RWPE1 (cell line): ENCODE data around the gene LARGE1.

ENCODE experiments used
- CTCF ChIA-PET: fragments of 350-600 bp; sonication (Branson Sonifier 250); formaldehyde crosslinking; extraction: SDS; loops from one replicate; lab custom pipeline; 2021; lab: Yijun Ruan, JAX
- POLR2A ChIA-PET: fragments of 400-600 bp; formaldehyde crosslinking; extraction: SDS; loops from one replicate; lab custom pipeline; 2020; ENCODE audit warnings: antibody characterized with exemption; ENCODE audit not compliant: low non-redundant PET; lab: Yijun Ruan, JAX
- DNase-seq: peaks from one replicate; pipeline ENCODE4 v3.0.0; 2012; ENCODE audit warnings: low spot score
- H3K27ac ChIP-seq: fragments of 450-650 bp; 2 replicates; pipeline ENCODE4 v1.5.1; 2017
- TF ChIP-seq, protein P1 (sequence below): fragments of 450-650 bp; conservative IDR thresholded peaks from 2 replicates; pipeline ENCODE4 v1.5.1; 2017; ENCODE audit warnings: low read depth, mild to moderate bottlenecking

The LARGE1 gene

DNA sequence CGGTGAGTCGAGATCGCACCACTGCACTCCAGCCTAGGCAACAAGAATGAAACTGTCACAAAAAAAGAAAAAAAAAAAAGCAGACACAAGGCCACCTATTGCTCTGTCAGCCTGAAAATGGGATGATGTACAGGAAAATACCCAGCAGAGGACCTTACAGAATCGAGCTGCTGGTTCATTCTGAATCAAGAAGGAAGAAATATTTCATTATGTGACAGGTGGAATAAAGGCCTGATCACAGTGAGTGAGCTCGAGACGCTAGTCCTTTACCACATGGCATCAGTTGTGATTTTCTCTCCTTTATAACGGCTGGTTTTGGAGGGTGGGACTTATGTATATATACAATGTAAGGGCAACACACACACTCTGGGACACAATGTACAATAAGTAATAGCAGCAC, 340.0 kb downstream of the LARGE1 start:
- TF ChIP-seq, protein P1, sequence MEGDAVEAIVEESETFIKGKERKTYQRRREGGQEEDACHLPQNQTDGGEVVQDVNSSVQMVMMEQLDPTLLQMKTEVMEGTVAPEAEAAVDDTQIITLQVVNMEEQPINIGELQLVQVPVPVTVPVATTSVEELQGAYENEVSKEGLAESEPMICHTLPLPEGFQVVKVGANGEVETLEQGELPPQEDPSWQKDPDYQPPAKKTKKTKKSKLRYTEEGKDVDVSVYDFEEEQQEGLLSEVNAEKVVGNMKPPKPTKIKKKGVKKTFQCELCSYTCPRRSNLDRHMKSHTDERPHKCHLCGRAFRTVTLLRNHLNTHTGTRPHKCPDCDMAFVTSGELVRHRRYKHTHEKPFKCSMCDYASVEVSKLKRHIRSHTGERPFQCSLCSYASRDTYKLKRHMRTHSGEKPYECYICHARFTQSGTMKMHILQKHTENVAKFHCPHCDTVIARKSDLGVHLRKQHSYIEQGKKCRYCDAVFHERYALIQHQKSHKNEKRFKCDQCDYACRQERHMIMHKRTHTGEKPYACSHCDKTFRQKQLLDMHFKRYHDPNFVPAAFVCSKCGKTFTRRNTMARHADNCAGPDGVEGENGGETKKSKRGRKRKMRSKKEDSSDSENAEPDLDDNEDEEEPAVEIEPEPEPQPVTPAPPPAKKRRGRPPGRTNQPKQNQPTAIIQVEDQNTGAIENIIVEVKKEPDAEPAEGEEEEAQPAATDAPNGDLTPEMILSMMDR, result no peak
- CTCF ChIA-PET, result interaction anchor here (0.6 kb wide), 1 partner anchor 277 kb away, joined by 4 read pairs; no protein-coding TSS in a partner anchor
- POLR2A ChIA-PET, result no interaction called here
- H3K27ac ChIP-seq, result no peak overlapping the region
- DNase-seq, result no peak

DNA sequence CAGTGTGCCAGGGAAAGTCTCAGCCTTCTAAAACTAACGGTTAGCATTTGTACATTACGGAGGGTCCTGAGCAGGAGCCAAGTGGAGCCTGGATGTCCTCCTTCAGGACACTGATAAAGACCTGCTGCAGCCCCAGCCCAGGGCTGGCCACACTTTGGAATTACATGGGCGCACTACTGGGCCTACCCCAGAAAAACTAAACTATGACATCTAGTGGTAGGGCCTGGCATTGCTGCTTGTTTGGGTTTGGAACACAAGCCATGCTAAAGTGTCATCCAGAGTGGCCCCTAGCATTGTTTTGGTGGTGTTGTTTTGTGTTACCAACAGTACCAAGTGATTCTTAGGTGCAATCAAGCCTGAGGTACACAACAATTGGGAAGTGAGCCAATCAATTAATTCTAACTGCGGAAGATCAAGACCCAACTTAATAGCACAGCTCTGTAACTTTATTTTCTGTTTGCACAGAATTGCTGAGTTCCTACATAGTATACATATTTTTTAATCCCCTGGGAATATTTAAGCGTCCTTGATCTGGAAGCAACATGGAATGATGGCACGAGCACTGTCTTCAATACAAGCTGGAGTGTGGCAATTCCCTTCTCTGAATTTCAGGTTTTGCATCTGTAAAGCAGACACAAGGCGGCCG, 340.7 kb downstream of the LARGE1 start:
- CTCF ChIA-PET, result interaction anchor here (0.6 to 0.8 kb wide), 2 partner anchors 111 to 276 kb away, joined by 3 to 4 read pairs; no protein-coding TSS in a partner anchor
- POLR2A ChIA-PET, result no interaction called here
- TF ChIP-seq, protein P1, result peak; percentile 27
- H3K27ac ChIP-seq, result no peak overlapping the region
- peak; percentile 0 for DNase-seq

DNA sequence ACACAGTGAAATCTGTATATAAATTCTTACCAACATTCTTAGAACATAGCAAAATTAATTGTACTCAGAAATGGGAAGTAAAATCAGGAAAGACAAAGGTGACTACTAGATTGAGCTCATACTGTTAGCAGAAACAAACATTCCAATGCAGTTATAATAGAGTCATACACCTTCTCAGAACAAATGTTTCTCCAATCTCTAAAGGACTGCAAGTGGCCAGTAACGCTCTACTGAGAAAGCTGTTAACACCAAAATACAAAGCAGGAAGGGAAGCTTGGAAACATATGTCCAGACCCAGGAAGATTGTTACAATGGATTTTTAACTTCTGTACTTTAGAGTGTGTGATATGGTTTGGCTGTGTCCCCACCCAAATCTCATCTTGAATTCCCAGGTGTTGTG, 341.5 kb downstream of the LARGE1 start:
- ChIA-PET CTCF (interaction anchor here (0.8 kb wide), 1 partner anchor 110 kb away, joined by 3 read pairs; no protein-coding TSS in a partner anchor), POLR2A (no interaction called here)
- H3K27ac ChIP-seq, result no peak overlapping the region
- TF ChIP-seq, protein P1, result no peak
- DNase-seq, result no peak

DNA sequence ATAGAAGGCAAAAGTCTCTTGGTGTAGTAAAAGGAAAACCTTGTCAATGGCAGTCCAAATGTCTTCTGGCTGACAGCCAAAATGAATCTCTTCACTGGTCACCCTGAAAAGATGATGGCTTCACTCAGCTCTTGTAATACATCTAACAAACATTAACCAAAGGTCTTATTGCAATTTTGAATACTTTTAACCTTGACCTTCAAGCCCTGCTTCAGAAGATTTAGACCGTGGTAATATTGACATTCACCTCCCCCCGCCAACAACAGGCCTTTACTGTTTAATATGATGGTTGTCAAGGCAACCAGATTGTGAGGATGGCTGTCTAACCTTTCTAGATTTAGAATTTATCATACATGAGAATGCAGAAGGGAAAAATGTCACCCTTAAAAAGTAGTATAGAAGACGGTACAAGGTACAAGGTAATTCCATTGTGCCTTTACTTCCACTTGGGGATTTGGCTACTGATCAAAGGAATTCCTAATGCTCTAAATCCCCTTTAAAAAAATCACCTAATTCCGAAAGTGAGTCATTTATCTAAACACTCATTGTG, 342.3 kb downstream of the LARGE1 start:
- TF ChIP-seq, protein P1, result no peak
- CTCF ChIA-PET, result interaction anchor here (0.7 kb wide), 1 partner anchor 110 kb away, joined by 3 read pairs; no protein-coding TSS in a partner anchor
- DNase-seq, result no peak
- H3K27ac ChIP-seq, result no peak overlapping the region
- POLR2A ChIA-PET, result no interaction called here

DNA sequence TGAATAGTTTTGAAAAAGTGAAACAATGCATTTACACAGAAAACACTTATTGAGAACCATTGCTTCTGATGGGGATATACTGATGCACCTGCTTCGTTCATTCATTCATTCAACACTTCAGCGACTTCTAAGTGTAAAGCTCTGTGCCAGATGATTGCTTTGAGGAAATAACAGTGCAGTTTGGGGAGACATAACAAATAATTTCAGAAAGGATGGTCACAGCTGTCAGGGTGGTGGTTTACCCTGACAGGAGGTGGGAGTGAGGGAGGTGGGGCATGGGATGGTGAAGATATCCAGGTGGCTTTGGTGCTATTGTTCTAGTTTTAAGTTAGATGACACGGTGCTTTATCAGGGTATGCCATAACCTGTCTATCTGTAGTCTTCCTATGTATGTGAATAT, 344.1 kb downstream of the LARGE1 start:
- TF ChIP-seq, protein P1, result no peak
- ChIA-PET POLR2A (no interaction called here), CTCF (no interaction called here)
- no peak for DNase-seq
- H3K27ac ChIP-seq, result no peak overlapping the region

DNA sequence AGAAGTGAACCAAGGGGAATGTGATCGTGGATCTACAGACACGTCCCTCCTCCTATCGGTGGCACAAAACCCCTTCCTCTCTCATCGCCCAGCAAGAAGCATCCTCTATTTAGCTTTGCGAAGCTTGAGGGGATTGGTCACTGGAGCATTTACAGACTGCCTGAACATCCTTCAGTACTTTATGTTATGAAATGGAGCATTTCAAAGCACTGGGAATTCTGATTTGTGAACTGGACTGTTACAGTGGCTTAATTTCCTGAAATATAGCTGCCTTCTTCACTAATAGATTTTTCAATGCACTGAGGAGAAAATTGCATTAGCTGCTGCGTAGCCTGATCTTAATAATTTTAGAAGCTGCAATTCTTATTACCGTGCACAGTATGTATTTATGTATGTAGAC, 344.5 kb downstream of the LARGE1 start:
- H3K27ac ChIP-seq, result no peak overlapping the region
- TF ChIP-seq, protein P1, result no peak
- POLR2A ChIA-PET, result no interaction called here
- CTCF ChIA-PET, result interaction anchor here (0.6 kb wide), 1 partner anchor 1504 kb away, joined by 3 read pairs; no protein-coding TSS in a partner anchor
- DNase-seq, result no peak
